Measurements from ENCODE around the gene TARS2. TPM values are rescaled to one million over a fixed set of nuclear protein-coding genes. Genes with fewer than 3 reads are reported as not detected.

The TARS2 gene
- total RNA-seq, 4 donors from 2014 or later: 15.0 to 26.7 (median 18.4) TPM

GRCh38 chr1:150529017-150529416, 41.8 kb downstream of the TARS2 start:
- TF ChIP-seq CTCF (IDR thresholded peaks at IDR 0.05 in 4 of 5, conservative IDR thresholded peaks at IDR 0.05 in 1 of 5) (no peak), POLR2A (IDR thresholded peaks at IDR 0.05) (no peak)
- ATAC-seq: peak in 1 of 2 donors; percentile 70
- H3K4me1 ChIP-seq: peaks cover 9 to 12% of the 10 kb centered on the region in 2 donors
- peak overlapping the region in 1 of 4 donors; percentile 3 for H3K27ac ChIP-seq
- no peak for DNase-seq
- intact Hi-C loops (cut with DNase I; ENCODE audit: low total_unique reads) (no loop called here), in situ Hi-C loops (cut with MboI; ENCODE audit: low sequenced_read_pairs in 4 of 4) (no loop called here)
- H3K27me3 ChIP-seq: no peaks in the 10 kb centered on the region
- no peaks in the 10 kb centered on the region for H3K9me3 ChIP-seq
- no peak overlapping the region for H3K4me3 ChIP-seq
- no peaks in the 10 kb centered on the region for H3K36me3 ChIP-seq

- H3K4me1 ChIP-seq: peaks cover 14 to 19% of the 10 kb centered on the region in 2 donors
- ATAC-seq (no peak), DNase-seq (no peak)
- H3K27ac ChIP-seq: no peak overlapping the region
- in situ Hi-C loops (cut with MboI; ENCODE audit: low sequenced_read_pairs in 4 of 4): loop anchor here (5.0 to 10.0 kb wide), 2 partner anchors 66 to 68 kb away; no protein-coding TSS in a partner anchor
- H3K36me3 ChIP-seq: no peaks in the 10 kb centered on the region
- H3K9me3 ChIP-seq: no peaks in the 10 kb centered on the region
- TF ChIP-seq CTCF (IDR thresholded peaks at IDR 0.05 in 4 of 5, conservative IDR thresholded peaks at IDR 0.05 in 1 of 5): no peak
- TF ChIP-seq POLR2A (IDR thresholded peaks at IDR 0.05): no peak
- H3K27me3 ChIP-seq: no peaks in the 10 kb centered on the region
- H3K4me3 ChIP-seq: no peak overlapping the region
- intact Hi-C loops (cut with DNase I; ENCODE audit: low total_unique reads): no loop called here
Observed at GRCh38 chr1:150530491-150531159, 43.4 kb downstream of the TARS2 start.

GRCh38 chr1:150532860-150533259, 45.6 kb downstream of the TARS2 start:
- Histone ChIP-seq H3K36me3 (no peaks in the 10 kb centered on the region), H3K9me3 (no peaks in the 10 kb centered on the region), H3K4me3 (no peak overlapping the region), H3K4me1 (peaks cover 18 to 25% of the 10 kb centered on the region in 2 donors), H3K27ac (peak overlapping the region; percentile 62 to 81 (median 75)), H3K27me3 (no peaks in the 10 kb centered on the region)
- no peak for TF ChIP-seq POLR2A (IDR thresholded peaks at IDR 0.05)
- peak in 1 of 5 experiments; percentile 10 for TF ChIP-seq CTCF (IDR thresholded peaks at IDR 0.05 in 4 of 5, conservative IDR thresholded peaks at IDR 0.05 in 1 of 5)
- in situ Hi-C loops (cut with MboI; ENCODE audit: low sequenced_read_pairs in 4 of 4) (loop anchor here (5.0 to 10.0 kb wide), 2 partner anchors 68 to 71 kb away; no protein-coding TSS in a partner anchor), intact Hi-C loops (cut with DNase I; ENCODE audit: low total_unique reads) (loop anchor here (1.0 kb wide), 1 partner anchor 69 kb away; no protein-coding TSS in a partner anchor)
- DNase-seq (no peak), ATAC-seq (no peak)

- H3K9me3 ChIP-seq: no peaks in the 10 kb centered on the region
- H3K4me1 ChIP-seq: peaks cover 17 to 25% of the 10 kb centered on the region in 2 donors
- ATAC-seq (no peak), DNase-seq (no peak)
- no peak for TF ChIP-seq POLR2A (IDR thresholded peaks at IDR 0.05)
- TF ChIP-seq CTCF (IDR thresholded peaks at IDR 0.05 in 4 of 5, conservative IDR thresholded peaks at IDR 0.05 in 1 of 5): no peak
- H3K27me3 ChIP-seq: no peaks in the 10 kb centered on the region
- in situ Hi-C loops (cut with MboI; ENCODE audit: low sequenced_read_pairs in 4 of 4) (loop anchor here (5.0 to 10.0 kb wide), 2 partner anchors 69 to 72 kb away; no protein-coding TSS in a partner anchor), intact Hi-C loops (cut with DNase I; ENCODE audit: low total_unique reads) (loop anchor here (2.0 kb wide), 1 partner anchor 27 kb away; no protein-coding TSS in a partner anchor)
- H3K36me3 ChIP-seq: no peaks in the 10 kb centered on the region
- no peak overlapping the region for H3K4me3 ChIP-seq
- peak overlapping the region; percentile 85 to 90 (median 86) for H3K27ac ChIP-seq
Observed at GRCh38 chr1:150534002-150534401, 46.8 kb downstream of the TARS2 start.
